HG02642 (cell line): ENCODE results near the gene ZCCHC4.

ENCODE experiments used
- ATAC-seq: cut with Tn5 transposase; IDR thresholded peaks from one replicate; pipeline ENCODE4 v1.9.1; 2021; ENCODE audit warnings: mild to moderate bottlenecking; ENCODE audit not compliant: unreplicated experiment, poor library complexity

ZCCHC4 gene

DNA sequence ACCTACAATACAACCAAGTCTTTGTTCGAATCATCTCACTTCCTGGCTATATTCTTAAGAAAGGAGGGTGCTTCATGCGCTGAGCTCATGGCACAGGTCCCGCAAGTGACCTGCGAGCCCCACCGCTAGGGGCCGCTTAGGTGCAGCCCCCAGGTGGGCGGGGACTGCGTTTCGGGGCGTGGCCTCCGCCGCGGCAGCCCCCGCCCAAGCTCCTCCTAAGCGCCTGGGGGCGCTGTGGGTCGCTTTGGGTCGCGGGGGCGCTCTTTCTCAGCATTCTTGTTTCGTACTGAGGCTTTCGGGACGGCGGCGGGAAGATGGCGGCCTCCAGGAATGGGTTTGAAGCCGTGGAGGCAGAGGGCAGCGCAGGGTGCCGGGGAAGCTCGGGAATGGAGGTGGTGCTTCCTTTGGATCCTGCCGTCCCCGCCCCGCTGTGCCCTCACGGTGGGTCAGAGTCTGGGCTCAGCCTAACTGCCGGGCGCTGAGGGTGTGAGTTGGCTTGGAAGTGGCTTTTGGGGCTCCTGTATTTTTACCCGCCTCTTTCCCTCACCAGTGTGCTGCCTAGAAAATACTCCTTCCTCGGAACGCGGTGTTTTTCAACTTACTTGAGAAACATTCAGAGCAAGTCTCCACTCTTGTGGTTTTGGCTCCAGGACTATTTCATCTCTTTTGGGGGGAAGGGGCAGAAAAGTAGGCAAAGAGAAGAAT, at the start of gene ZCCHC4:
TSS of gene ZCCHC4 (plus strand) at position 279 of the 705 bp plus-strand sequence. CDS start at position 315, 36 bp downstream.
- peak; percentile 94 for ATAC-seq

GRCh38 chr4:25271866-25272265, 40.7 kb upstream of the ZCCHC4 start:
- ATAC-seq, result no peak

- no peak for ATAC-seq
Measured at GRCh38 chr4:25280210-25280609, 32.4 kb upstream of the ZCCHC4 start.

- ATAC-seq, result no peak
Measured at GRCh38 chr4:25283948-25284347, 28.6 kb upstream of the ZCCHC4 start.

- no peak for ATAC-seq
Measured at GRCh38 chr4:25284466-25284865, 28.1 kb upstream of the ZCCHC4 start.

DNA sequence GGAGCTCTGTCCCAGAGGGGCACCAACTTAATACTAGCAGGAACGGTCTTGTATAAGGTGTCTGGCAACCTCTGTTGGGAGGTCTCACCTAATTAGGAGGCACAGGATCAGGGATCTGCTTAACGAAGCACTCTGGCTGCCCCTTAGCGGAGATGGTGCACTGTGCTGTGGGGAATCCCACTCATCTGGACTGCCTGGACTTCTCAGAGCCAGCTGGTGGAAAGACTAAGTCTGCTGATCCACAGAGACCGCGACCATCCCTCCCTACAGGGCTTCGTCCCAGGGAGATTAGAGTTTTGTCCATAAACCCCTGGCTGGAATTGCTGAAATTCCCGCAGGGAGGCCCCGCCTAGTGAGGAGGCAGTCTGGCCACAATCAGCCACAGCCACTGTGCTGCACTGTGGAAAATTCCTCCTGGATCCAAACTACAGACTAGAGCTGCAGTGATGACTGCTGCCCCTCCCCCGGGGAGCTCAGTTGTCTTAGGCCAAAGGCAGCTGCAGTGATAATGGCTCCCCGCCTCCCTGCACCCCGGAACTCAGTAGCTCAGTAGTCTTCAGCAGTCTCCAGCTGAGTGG, 22.0 kb upstream of the ZCCHC4 start:
- ATAC-seq, result no peak

DNA sequence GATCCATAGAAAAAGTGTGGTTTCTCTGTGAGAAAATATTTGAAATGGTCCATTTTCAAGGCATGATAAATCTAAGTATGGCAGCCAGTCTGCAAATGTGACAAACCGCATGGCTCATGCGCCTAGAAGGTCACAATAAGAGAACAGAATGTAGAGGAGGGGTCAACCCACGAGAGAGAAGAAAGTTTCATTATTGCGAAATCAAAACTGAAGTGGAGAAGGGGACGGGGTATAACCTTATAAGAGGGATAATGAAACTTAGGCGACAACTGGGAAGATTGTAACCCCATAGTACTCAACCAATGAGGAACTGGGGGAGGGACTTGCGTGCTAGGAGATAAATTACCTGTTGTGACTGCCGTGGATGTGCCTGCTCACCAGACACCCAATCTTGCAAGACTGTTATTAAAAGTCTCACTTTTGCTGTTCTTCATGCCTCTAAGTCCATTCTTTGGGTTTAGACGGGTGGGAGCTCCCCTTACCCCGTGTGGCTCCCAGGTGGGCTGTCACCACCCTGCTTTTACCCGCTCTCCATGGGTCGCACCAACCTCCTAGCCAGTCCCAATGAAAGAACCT, 21.3 kb upstream of the ZCCHC4 start:
- ATAC-seq, result no peak

- ATAC-seq, result no peak
Measured at GRCh38 chr4:25297528-25298242, 14.9 kb upstream of the ZCCHC4 start.

DNA sequence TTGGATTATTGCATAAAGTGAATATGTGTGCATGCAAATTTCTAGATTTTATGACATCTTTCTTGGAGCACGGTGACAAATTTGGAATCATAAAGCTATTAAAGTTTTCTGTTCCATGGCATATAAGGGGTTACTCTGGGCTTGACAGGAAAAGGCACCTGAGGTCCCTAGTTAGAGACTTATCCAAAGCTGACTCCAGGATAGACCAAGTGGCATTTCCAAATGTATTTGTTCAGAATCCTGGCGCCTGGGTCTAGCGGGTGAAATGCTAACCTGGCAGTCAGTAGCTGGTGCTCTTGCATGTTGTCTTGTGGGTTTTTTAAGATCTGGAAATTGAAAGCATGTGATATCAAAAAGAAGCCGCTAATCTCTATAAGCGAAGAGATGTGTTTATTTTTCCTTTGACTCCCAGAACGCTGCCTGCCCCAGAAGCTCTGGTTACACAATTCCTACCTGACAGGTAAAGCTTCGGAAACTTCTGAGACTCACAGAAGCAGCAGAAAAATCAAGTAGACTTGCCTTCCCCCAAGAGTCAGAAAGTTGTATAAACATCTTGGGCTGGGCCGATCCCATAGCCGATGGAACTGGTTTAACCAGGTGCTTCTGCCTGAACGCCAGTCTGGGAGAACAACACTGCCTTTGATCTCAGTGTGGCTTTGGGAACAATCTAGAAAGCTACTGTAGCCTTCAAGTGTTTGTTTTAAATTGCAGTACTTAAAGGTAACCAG, 12.9 kb upstream of the ZCCHC4 start:
- no peak for ATAC-seq

GRCh38 chr4:25301471-25301870, 11.1 kb upstream of the ZCCHC4 start:
- no peak for ATAC-seq

DNA sequence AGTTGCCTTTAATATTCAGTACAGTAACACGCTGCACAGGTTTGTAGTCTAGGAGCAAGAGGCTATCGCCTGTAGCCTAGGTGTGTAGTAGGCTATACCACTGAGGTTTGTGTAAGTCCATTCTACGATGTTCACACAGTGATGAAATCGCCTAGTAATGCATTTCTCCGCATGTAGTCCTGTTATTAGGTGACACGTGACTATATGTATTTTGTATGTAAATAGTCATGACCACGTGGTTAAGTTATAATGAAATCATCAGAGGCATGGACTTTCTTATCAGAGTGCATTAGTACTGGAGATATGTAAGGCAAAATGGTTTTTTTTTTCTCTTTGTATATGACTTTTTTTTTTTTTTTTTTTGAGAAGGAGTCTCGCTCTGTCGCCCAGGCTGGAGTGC, 9.9 kb upstream of the ZCCHC4 start:
- no peak for ATAC-seq

DNA sequence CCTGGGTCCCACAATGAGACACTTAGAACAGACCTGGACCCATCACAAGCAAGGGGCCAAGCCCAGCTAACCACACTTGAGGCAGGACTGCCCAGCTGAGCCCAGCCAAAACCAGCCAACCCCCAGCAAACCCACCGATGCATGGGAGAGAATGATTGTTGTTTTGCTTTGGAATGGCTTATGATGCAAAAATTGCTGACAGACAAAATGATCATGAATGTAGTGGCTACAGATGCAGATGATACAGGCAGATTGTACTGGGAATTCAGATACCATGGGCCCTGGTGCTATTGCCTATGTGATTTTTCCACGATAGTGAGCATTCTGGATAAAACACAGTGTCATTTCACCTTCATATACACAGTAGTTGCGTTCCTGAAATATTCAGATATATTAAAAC, 9.0 kb upstream of the ZCCHC4 start:
- ATAC-seq, result no peak

- no peak for ATAC-seq
Measured at GRCh38 chr4:25306518-25307057, 6.0 kb upstream of the ZCCHC4 start.

DNA sequence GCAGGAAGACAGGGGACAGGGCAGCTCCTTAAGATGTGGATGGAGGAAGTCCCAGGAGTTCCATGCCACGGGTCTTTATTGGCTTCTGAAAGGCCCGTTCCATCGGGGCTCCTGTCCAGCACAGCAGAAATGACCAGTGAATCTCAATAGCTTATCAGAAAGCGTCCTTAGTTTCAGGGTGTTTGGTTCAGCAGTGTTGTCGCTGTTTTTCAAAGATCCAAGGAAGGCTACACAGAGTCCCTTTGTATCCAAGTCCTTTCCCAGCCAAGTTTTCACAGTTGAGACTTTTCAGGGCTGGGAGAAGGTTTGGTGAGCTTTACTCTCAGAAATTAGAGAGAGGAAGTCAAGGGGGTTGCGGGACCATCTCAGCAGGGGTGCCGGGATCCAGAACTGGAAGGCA, 5.0 kb upstream of the ZCCHC4 start:
- no peak for ATAC-seq

DNA sequence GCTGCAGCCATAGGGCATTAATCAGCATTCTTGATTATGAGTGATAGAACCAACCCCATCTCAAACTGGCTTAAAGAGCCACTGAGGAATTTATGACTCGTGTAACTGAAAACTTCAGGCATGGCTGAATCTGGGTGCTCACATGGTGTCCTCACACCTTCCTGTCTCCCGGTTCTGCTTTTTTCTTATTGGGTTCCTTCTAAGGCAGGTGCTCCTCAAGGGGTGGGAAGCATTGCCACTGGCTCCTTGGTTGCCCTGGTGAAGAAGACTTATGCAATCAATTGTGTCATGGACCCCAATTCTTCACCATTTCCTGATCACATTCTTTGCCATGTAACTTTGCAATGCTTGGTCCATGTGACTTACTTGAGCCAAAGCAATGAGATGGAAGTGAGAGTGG, 4.3 kb upstream of the ZCCHC4 start:
- no peak for ATAC-seq

- no peak for ATAC-seq
Measured at GRCh38 chr4:25308761-25309160, 3.8 kb upstream of the ZCCHC4 start.

DNA sequence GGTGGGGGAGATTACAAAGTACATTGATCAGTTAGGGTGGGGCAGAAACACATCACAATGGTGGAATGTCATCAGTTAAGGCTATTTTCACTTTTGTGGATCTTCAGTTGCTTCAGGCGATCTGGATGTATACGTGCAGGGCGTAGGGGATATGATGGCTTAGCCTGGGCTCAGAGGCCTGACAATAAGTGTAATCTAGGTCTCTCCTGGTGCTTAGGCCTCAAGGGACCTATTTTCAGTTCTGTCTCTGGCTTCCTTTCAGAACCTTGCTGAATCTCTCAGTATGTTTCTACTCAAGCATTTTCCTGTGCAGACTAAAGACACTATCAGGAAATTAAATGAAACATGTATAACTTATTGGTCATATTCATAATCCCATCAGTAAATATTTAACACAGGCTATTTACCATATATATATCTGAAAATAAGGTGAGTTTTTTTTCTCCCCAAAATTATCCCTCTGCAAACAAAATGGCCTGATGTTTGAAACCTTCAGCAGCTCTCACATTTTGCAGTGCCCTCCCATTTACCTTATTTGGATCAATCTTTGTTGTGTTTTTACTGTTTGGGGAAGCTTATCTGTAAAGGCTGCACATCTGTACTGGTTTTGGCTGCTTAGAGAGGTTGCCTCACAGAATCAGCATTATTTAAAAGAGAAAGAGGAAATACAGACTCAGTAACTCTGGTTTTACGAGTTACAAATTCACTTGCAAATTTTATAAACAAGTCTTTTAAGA, 2.3 kb upstream of the ZCCHC4 start:
- ATAC-seq, result peak; percentile 40

- no peak for ATAC-seq
Measured at GRCh38 chr4:25310803-25311166, 1.8 kb upstream of the ZCCHC4 start.

- no peak for ATAC-seq
Measured at GRCh38 chr4:25313201-25313895, 774 bp downstream of the ZCCHC4 start.
